GM15510 (cell line): ENCODE data around the gene XPR1.

ENCODE experiments used
- POLR2A ChIP-seq: IDR thresholded peaks from 3 replicates; pipeline ENCODE4 v1.6.1; 2011; ENCODE audit warnings: borderline replicate concordance; ENCODE audit not compliant: insufficient read length; ENCODE audit errors: extremely low read depth

The XPR1 gene

DNA sequence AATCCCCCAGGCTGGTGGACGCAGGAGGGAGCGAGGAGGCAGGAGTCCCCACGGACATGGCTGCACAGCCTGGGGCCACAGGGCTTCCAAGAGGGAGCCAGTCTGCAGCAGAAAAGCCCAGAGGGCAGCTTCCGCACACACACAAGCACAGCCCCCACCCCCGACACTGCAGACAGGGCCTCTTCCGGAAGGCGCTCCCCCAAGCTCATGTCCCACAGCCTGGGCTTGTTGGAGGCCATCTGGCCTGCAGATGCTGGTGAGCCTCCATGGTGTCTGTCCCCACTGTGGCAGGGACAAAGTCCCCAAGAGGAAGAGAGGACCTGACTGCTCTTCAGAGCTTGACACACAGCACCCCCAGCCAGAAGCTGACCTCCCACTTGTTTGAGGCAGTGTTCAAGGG lies 267.4 kb downstream of the XPR1 start:
- TF ChIP-seq POLR2A: no peak

- TF ChIP-seq POLR2A: no peak
These were observed 269.5 kb downstream of the XPR1 start for GRCh38 chr1:180901076-180901990.

DNA sequence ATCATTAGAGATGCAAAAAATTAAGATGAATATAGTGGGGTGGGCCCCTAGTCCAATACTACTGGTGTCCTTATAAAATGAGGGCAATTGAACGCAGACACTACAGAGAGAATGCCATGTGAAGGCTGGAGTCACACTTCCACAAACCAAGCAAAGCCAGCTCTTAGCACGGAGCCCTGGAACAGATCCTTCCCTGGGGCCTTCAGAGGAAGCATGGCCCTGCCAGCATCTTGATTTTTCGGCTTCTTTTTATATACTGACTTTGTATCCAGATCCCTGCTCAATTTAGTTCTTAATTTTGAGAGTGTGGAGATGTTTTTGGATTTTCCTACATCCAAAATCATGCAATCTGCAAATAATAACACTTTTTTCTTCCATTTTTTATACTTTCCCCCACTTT lies 270.7 kb downstream of the XPR1 start:
- no peak for TF ChIP-seq POLR2A

DNA sequence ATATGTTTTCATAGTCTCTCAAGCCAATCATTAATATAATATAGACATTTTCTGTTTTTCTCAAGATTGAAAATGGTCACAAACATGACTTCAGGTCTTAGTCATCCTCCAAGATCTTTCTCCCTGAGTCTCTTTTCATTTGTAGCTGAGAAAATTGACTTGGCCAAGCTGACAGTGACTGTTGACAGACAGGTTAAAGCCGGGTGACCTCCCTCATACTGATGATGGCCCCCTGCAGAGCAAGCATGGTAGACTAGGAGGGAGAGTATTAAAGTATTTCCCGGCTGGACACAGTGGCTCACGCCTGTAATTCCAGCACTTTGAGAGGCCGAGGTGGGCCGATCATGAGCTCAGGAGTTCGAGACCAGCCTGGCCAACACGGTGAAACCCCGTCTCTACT lies 274.1 kb downstream of the XPR1 start:
- TF ChIP-seq POLR2A: no peak

DNA sequence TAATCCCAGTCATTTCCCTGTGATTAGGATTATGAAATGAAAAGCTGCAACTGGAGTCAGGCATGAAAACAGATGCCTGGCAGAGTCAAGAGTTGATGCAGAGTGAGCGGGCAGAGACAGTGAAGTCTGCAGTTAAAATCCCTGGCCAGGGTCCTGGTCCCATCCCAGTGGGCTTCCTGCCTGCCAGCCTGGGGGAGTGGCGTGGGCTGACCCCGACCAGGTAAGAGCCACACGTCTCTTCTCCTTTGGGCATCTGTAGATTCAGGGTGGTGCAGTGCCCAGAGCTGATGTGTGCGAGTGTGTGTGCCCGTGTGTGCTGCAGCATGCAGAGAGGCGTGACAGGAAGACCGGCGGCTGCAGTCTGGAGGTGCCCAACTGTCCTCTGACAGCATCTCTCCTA lies 274.7 kb downstream of the XPR1 start:
- TF ChIP-seq POLR2A: no peak

GRCh38 chr1:180907313-180908055 lies 275.7 kb downstream of the XPR1 start:
- TF ChIP-seq POLR2A: no peak

- no peak for TF ChIP-seq POLR2A
These were observed 276.4 kb downstream of the XPR1 start for GRCh38 chr1:180908074-180908765.

DNA sequence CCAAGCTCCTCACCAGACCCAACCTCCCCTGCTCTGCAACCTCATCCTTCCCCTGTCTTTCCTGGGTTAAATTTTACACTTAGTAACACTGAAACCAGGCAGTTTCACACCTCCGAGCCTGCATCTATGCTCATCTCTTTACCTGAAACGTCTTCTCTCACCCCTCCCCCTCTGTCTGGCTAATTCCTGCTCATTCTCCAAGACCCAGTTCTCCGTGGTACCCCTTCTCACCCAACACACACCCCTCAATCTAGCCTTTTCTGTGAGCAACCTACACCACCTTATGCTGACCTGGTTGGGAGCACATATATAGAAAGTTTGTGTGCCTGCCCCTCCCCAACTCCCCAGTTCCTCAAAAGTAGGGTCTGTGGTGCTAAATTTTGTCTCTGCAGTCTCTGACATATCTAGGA lies 277.2 kb downstream of the XPR1 start:
- TF ChIP-seq POLR2A: no peak

DNA sequence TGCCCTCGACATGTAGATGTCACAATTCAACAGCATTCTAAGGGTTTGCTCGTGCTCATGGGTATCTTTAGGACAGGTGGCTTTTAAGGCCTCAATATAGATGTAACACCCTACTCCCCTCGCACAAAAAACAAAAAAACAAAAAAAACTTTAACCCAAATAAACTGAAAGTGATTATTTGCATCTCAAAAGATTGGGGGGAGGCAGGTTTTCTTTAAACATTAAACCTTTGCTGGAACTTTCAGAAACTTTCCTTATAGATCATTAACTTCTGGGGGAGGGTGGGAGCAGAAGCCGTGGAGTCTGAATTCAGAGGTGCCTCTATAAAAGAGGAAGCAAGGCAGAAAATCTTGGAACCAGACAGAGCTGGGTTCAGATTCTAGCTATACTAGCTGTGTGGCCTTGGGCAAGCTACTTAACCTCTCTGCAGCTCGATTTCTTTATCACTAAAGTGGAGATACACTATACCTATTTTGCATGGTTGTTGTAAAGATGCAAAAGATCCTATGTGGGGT lies 277.7 kb downstream of the XPR1 start:
- TF ChIP-seq POLR2A: no peak

DNA sequence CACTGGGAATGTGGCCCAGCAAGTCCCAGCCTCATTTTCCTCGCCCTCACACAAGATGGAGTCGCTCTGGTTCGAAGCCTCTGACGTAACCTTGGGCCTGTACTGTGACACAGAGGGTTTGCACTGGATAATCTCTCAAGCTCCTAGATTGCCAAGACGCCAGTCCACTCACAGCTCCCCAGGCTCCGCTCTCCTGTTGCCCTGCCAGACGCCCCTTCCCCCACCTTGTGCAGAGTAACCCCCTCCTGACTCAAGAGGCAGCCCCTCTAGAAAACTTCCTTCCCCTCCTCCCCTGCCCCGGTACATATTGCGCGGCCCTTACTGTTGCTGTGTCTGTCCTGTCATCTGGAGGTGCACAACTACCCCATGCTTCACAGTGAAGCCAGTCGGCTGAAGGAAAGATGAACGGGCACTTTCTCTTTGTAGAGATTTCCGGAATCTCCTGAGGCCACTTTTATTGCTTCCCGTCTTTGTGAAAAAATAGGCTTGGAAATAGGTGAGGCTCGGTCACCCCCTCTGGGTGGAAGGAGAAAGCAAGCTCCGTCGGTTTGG lies 279.9 kb downstream of the XPR1 start:
- TF ChIP-seq POLR2A: no peak

- peak; percentile 16 for TF ChIP-seq POLR2A
These were observed 280.5 kb downstream of the XPR1 start for GRCh38 chr1:180912211-180912800.

- TF ChIP-seq POLR2A: peak; percentile 9
These were observed 281.2 kb downstream of the XPR1 start, which contains the start of gene KIAA1614 for GRCh38 chr1:180912801-180913565. Gene KIAA1614, plus strand, starts transcription at chr1:180912897. Its CDS starts 347 bp downstream, at chr1:180913244.

DNA sequence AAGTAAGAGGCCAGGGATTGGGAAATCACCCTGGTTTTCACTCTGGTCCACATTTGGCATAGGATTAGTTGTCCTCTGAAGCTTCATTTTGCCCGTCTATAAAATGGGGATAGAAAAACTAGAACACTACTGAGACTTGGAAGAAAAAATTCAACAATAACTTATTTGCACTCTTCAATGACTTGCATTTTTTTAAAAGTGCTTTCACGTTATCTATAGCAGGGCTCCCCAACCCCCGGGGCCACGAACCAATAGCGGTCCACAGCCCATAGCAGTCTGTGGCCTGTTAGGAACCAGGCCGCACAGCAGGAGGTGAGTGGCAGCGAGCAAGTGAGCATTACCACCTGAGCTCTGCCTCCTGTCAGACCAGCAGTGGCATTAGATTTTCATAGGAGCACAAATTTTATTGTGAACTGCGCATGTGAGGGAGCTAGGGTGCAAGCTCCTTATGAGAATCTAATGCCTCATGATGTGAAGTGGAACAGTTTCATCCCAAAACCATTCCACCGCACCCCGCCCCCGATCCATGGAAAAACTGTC lies 283.7 kb downstream of the XPR1 start:
- no peak for TF ChIP-seq POLR2A
